ENCODE data around the gene CIAPIN1.
"Not testable (repeated sequence)": the region's sequence is repeated elsewhere in the genome, so short reads cannot be mapped to it uniquely, and the experiment has no call there.

Gene CIAPIN1

GRCh38 chr16:57439947-57440346 is 7.2 kb downstream of the CIAPIN1 start:
- not testable (repeated sequence) for DNase-seq

GRCh38 chr16:57435838-57436237 is 11.3 kb downstream of the CIAPIN1 start:
- DNase-seq: no peak

GRCh38 chr16:57434003-57434402 is 13.2 kb downstream of the CIAPIN1 start:
- DNase-seq: no peak

GRCh38 chr16:57432989-57433388 is 14.2 kb downstream of the CIAPIN1 start:
- DNase-seq: no peak

- no peak for DNase-seq
Measured at GRCh38 chr16:57432505-57432904, 14.7 kb downstream of the CIAPIN1 start.

- no peak for DNase-seq
Measured at GRCh38 chr16:57430955-57431354, 16.2 kb downstream of the CIAPIN1 start.

GRCh38 chr16:57427824-57428223 is 19.4 kb downstream of the CIAPIN1 start:
- DNase-seq: no peak

GRCh38 chr16:57427307-57427706 is 19.9 kb downstream of the CIAPIN1 start:
- DNase-seq: no peak

- DNase-seq: no peak
Measured at GRCh38 chr16:57426356-57426755, 20.8 kb downstream of the CIAPIN1 start.

GRCh38 chr16:57424583-57424982 is 22.6 kb downstream of the CIAPIN1 start:
- DNase-seq: no peak

- DNase-seq: no peak
Measured at GRCh38 chr16:57423152-57423551, 24.0 kb downstream of the CIAPIN1 start.

GRCh38 chr16:57422026-57422944 is 24.9 kb downstream of the CIAPIN1 start:
- DNase-seq: no peak

GRCh38 chr16:57419506-57419905 is 27.7 kb downstream of the CIAPIN1 start:
- no peak for DNase-seq

- no peak for DNase-seq
Measured at GRCh38 chr16:57416084-57416483, 31.1 kb downstream of the CIAPIN1 start.

GRCh38 chr16:57413733-57414132 is 33.5 kb downstream of the CIAPIN1 start:
- DNase-seq: no peak

GRCh38 chr16:57413301-57413730 is 33.9 kb downstream of the CIAPIN1 start:
- DNase-seq: no peak

- no peak for DNase-seq
Measured at GRCh38 chr16:57412584-57412983, 34.6 kb downstream of the CIAPIN1 start.

GRCh38 chr16:57411362-57411976 is 35.7 kb downstream of the CIAPIN1 start:
- no peak for DNase-seq

- no peak for DNase-seq
Measured at GRCh38 chr16:57409870-57410587, 37.2 kb downstream of the CIAPIN1 start.

GRCh38 chr16:57409065-57409464 is 38.1 kb downstream of the CIAPIN1 start:
- DNase-seq: no peak

- DNase-seq: no peak
Measured at GRCh38 chr16:57407521-57408353, 39.4 kb downstream of the CIAPIN1 start.

GRCh38 chr16:57406881-57407280 is 40.3 kb downstream of the CIAPIN1 start:
- DNase-seq: no peak

GRCh38 chr16:57405097-57405496 is 42.1 kb downstream of the CIAPIN1 start:
- DNase-seq: no peak

All from activated CD4-positive, CD25-positive, alpha-beta regulatory T cell (primary cell).